Muscle of back (tissue), 10 donors: ENCODE measurements around the gene LCE3C. TPM values are rescaled to one million over a fixed set of nuclear protein-coding genes. Genes with fewer than 3 reads are reported as not detected.

ENCODE experiments used
- polyA plus RNA-seq, 10 donors: library from polyadenylated mRNA; unstranded; fragments of 120-200 nt; gene quantifications; one replicate each; pipeline ENCODE4 v1.2.1, GENCODE V29; 2013; ENCODE audit not compliant: insufficient read length in 10 of 10

Gene LCE3C
- polyA plus RNA-seq, 10 donors: not detected

Other genes starting within 250 kb of the LCE3C start
- under 1 TPM in 9 of 10 donors, not detected in 1; 0.01 to 0.08 (median 0.04) TPM for gene FLG2, start 240.2 kb upstream of the LCE3C start, polyA plus RNA-seq
- gene CRNN, start 186.0 kb upstream of the LCE3C start, polyA plus RNA-seq: under 1 TPM in 1 of 10 donors, not detected in 9; 0.24 TPM
- not detected for gene LCE5A, start 89.4 kb upstream of the LCE3C start, polyA plus RNA-seq
- gene CRCT1, start 85.8 kb upstream of the LCE3C start, polyA plus RNA-seq: not detected
- gene LCE3E, start 33.5 kb upstream of the LCE3C start, polyA plus RNA-seq: not detected
- gene LCE3D, start 19.7 kb upstream of the LCE3C start, polyA plus RNA-seq: not detected
- not detected for gene LCE3B, start 13.6 kb downstream of the LCE3C start, polyA plus RNA-seq
- not detected for gene LCE3A, start 22.9 kb downstream of the LCE3C start, polyA plus RNA-seq
- not detected for gene LCE2D, start 63.1 kb downstream of the LCE3C start, polyA plus RNA-seq
- not detected for gene LCE2C, start 75.0 kb downstream of the LCE3C start, polyA plus RNA-seq
- not detected for gene LCE2B, start 85.9 kb downstream of the LCE3C start, polyA plus RNA-seq
- not detected for gene LCE2A, start 98.1 kb downstream of the LCE3C start, polyA plus RNA-seq
- gene LCE4A, start 107.9 kb downstream of the LCE3C start, polyA plus RNA-seq: not detected
- gene KPRP, start 157.8 kb downstream of the LCE3C start, polyA plus RNA-seq: not detected
- gene LCE1F, start 174.9 kb downstream of the LCE3C start, polyA plus RNA-seq: not detected
- gene LCE1E, start 186.0 kb downstream of the LCE3C start, polyA plus RNA-seq: not detected
- not detected for gene LCE1D, start 196.5 kb downstream of the LCE3C start, polyA plus RNA-seq
- not detected for gene LCE1C, start 206.4 kb downstream of the LCE3C start, polyA plus RNA-seq
- not detected for gene LCE1B, start 211.7 kb downstream of the LCE3C start, polyA plus RNA-seq
- not detected for gene LCE1A, start 227.2 kb downstream of the LCE3C start, polyA plus RNA-seq
- gene LCE6A, start 242.6 kb downstream of the LCE3C start, polyA plus RNA-seq: not detected